Neural cell (in vitro differentiated cells): Measurements from ENCODE around the gene FAM185A.

Source experiments
- CTCF ChIP-seq: fragments of 450-650 bp; IDR thresholded peaks from 2 replicates; pipeline ENCODE4 v1.5.1; 2014; ENCODE audit warnings: antibody characterized with exemption, mild to moderate bottlenecking, moderate library complexity; ENCODE audit not compliant: poor library complexity, severe bottlenecking
- EP300 ChIP-seq: fragments of 450-650 bp; conservative IDR thresholded peaks from 2 replicates; pipeline ENCODE4 v1.6.1; 2014; ENCODE audit warnings: antibody characterized with exemption, mild to moderate bottlenecking, moderate library complexity; ENCODE audit not compliant: poor library complexity, severe bottlenecking

DNA sequence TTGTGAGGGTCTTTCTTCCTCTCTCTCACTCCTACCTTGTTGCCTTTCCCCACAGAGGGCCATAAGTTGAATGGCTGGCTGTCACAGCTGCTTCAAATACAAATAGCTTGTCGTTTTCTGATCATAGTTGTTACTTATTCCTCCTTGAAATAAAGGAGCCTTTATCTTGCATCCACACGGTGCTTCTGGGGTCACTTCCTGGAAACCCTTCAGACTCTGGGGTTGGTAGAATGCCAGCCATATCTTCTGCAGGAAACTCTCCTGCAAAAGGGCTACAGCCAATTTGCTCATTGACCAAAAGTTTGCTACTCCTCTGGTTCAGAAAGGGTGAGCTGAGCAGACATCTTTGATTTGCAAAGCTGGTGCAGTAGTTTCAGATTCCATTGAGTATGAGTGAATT is 70.4 kb downstream of the FAM185A start:
- TF ChIP-seq CTCF = no peak
- no peak for TF ChIP-seq EP300
